ENCODE results near the gene TBC1D24. TPM values are rescaled to one million over a fixed set of nuclear protein-coding genes. Genes with fewer than 3 reads are reported as not detected.

TBC1D24 gene
- total RNA-seq, 1 experiment from 2014 or later: 24.6 TPM

DNA sequence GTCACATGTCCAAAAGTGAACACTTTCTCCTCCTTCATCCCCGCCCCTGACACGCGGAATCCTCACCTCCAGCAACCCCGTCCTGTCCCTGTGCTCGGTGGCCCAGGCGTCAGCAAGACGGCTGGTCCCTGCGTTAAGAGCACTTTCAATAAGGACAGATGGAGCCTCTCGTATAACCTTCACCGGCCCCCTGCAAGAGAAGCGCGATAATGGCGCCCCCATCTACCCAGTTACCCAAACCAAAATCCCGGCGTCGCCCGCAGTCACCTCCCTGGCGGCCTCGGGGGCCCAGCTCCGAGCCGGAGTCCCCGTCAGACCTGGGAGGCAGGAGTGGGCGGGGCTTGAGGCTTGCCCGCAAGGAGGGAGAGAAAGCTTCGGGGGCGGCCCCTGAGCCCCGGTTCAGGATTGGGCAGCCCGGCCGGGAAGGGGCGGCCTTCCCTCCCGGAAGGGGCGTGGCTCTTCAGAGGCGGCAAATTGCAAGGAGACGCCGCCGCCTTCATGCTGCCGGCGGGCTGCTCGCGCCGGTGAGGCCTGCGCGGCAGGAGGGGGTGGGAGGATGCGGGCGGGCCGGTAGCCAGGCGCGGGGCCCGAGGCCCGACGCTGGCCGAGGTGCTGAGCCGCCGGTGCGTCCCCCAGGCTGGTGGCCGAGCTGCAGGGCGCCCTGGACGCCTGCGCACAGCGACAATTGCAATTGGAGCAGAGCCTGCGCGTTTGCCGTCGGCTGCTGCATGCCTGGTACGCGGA is 15.1 kb upstream of the TBC1D24 start, which contains the start of gene TEDC2 (continued):
- TF ChIP-seq, protein P1, sequence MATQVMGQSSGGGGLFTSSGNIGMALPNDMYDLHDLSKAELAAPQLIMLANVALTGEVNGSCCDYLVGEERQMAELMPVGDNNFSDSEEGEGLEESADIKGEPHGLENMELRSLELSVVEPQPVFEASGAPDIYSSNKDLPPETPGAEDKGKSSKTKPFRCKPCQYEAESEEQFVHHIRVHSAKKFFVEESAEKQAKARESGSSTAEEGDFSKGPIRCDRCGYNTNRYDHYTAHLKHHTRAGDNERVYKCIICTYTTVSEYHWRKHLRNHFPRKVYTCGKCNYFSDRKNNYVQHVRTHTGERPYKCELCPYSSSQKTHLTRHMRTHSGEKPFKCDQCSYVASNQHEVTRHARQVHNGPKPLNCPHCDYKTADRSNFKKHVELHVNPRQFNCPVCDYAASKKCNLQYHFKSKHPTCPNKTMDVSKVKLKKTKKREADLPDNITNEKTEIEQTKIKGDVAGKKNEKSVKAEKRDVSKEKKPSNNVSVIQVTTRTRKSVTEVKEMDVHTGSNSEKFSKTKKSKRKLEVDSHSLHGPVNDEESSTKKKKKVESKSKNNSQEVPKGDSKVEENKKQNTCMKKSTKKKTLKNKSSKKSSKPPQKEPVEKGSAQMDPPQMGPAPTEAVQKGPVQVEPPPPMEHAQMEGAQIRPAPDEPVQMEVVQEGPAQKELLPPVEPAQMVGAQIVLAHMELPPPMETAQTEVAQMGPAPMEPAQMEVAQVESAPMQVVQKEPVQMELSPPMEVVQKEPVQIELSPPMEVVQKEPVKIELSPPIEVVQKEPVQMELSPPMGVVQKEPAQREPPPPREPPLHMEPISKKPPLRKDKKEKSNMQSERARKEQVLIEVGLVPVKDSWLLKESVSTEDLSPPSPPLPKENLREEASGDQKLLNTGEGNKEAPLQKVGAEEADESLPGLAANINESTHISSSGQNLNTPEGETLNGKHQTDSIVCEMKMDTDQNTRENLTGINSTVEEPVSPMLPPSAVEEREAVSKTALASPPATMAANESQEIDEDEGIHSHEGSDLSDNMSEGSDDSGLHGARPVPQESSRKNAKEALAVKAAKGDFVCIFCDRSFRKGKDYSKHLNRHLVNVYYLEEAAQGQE (IDR thresholded peaks at IDR 0.05; ENCODE audit: low read depth): no peak
- TF ChIP-seq, protein P2, sequence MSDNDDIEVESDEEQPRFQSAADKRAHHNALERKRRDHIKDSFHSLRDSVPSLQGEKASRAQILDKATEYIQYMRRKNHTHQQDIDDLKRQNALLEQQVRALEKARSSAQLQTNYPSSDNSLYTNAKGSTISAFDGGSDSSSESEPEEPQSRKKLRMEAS (IDR thresholded peaks at IDR 0.05): peak; percentile 72

DNA sequence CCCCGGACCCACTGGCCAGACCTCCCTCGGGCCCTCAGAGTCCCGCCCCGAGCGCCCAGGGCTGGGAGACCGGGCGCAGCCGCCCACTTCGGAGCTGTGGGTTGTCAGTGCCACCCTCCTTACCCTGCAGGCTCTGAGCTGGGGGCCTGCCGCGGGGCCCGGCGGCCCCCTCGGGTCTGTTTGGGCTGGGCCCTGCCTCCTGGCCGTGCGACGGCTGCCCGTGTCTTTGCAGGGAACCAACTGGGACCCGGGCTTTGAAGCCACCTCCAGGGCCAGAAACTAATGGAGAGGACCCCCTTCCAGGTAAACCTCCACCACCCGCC is 14.6 kb upstream of the TBC1D24 start:
- POLR2A ChIA-PET: interaction anchor here (1.3 to 2.0 kb wide), 2 partner anchors 9 to 14 kb away, joined by 8 to 9 read pairs; partner anchors contain the start of gene TBC1D24
- intact Hi-C loops (cut with micrococcal nuclease): loop anchor here (5.0 kb wide), 1 partner anchor 33 kb away; the partner anchor contains the start of gene CCNF
- peaks cover 6 to 34% of the 10 kb centered on the region in 2 experiments; a peak in 3 of 4 replicates for H3K4me1 ChIP-seq (ENCODE audit: control insufficient read depth in 1 of 2, insufficient read depth in 2 of 2, low read length in 2 of 2)
- peaks cover 9 to 18% of the 10 kb centered on the region in 2 experiments; a peak in 3 of 4 replicates for H3K36me3 ChIP-seq (ENCODE audit: control insufficient read depth in 1 of 2, insufficient read depth in 2 of 2, low read length in 2 of 2)
- peak overlapping the region; percentile 66 for H3K27ac ChIP-seq (ENCODE audit: low read depth, low read length)
- no peaks in the 10 kb centered on the region for H3K9me2 ChIP-seq (ENCODE audit: insufficient read depth)
- no TSS peak for BruUV-seq (replicated peaks)
- RAD21 ChIA-PET (ENCODE audit: low non-redundant PET in 1 of 2, low total read pairs in 2 of 2, uncharacterized antibody in 2 of 2, unreplicated experiment in 2 of 2): no interaction called here
- no peak overlapping the region for H2AFZ ChIP-seq (ENCODE audit: low read depth, low read length, poor library complexity, severe bottlenecking)
- H3K79me2 ChIP-seq (ENCODE audit: insufficient read depth, low read length): peaks cover 7% of the 10 kb centered on the region; the same call in 1 of the 2 replicates
- H3K4me3 ChIP-seq (replicated peaks in 1 of 2; ENCODE audit: low read depth in 1 of 2, low read length in 2 of 2): peak overlapping the region; percentile 64 to 75
- ATAC-seq: no peak
- H4K20me1 ChIP-seq (ENCODE audit: insufficient read depth): no peaks in the 10 kb centered on the region
- DNase-seq (ENCODE audit: low read depth, low spot score): no peak
- CTCF ChIA-PET: interaction anchor here (0.7 to 1.3 kb wide), 2 partner anchors 14 to 265 kb away, joined by 4 read pairs; partner anchors contain the start of gene TBC1D24
- no peaks in the 10 kb centered on the region for H3K9me3 ChIP-seq (ENCODE audit: control insufficient read depth in 1 of 2, insufficient read depth in 1 of 2, low read depth in 1 of 2, low read length in 2 of 2)
- peak overlapping the region; percentile 70 for H3K9ac ChIP-seq (ENCODE audit: low read length)
- H3K4me2 ChIP-seq (ENCODE audit: low read length): peak overlapping the region; percentile 95
- H3K27me3 ChIP-seq (ENCODE audit: insufficient read depth, low read length): no peaks in the 10 kb centered on the region
- no peak for TF ChIP-seq RAD21 (IDR thresholded peaks at IDR 0.05; ENCODE audit: low read depth)
- TF ChIP-seq, protein P2 (IDR thresholded peaks at IDR 0.05): no peak
- no peak for TF ChIP-seq SRF (IDR thresholded peaks at IDR 0.05; ENCODE audit: low read depth)
- no peak for TF ChIP-seq SIN3A (IDR thresholded peaks at IDR 0.05; ENCODE audit: low read depth)
- no peak for TF ChIP-seq ZNF274 (IDR thresholded peaks at IDR 0.05; ENCODE audit: low read depth, low read length)
- no peak; the same call in 1 of the 2 replicates for TF ChIP-seq POLR2AphosphoS5 (IDR thresholded peaks at IDR 0.05; ENCODE audit: low read depth, low read length)
- TF ChIP-seq, protein P3, sequence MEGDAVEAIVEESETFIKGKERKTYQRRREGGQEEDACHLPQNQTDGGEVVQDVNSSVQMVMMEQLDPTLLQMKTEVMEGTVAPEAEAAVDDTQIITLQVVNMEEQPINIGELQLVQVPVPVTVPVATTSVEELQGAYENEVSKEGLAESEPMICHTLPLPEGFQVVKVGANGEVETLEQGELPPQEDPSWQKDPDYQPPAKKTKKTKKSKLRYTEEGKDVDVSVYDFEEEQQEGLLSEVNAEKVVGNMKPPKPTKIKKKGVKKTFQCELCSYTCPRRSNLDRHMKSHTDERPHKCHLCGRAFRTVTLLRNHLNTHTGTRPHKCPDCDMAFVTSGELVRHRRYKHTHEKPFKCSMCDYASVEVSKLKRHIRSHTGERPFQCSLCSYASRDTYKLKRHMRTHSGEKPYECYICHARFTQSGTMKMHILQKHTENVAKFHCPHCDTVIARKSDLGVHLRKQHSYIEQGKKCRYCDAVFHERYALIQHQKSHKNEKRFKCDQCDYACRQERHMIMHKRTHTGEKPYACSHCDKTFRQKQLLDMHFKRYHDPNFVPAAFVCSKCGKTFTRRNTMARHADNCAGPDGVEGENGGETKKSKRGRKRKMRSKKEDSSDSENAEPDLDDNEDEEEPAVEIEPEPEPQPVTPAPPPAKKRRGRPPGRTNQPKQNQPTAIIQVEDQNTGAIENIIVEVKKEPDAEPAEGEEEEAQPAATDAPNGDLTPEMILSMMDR (IDR thresholded peaks at IDR 0.05 in 2 of 3, conservative IDR thresholded peaks at IDR 0.05 in 1 of 3; ENCODE audit: borderline replicate concordance in 1 of 3, insufficient read depth in 1 of 3, low read depth in 2 of 3, low read length in 2 of 3): no peak
- TF ChIP-seq, protein P1 (IDR thresholded peaks at IDR 0.05; ENCODE audit: low read depth): no peak
- TF ChIP-seq CBX3 (IDR thresholded peaks at IDR 0.05; ENCODE audit: low read depth): no peak
- TF ChIP-seq ELF1 (IDR thresholded peaks at IDR 0.05; ENCODE audit: borderline replicate concordance, low read depth): no peak
